ENCODE results near the gene PLEKHA4. TPM values are rescaled to one million over a fixed set of nuclear protein-coding genes. Genes with fewer than 3 reads are reported as not detected.

Gene PLEKHA4
- total RNA-seq, 2 donors from 2014 or later, result 22.4 to 25.1 TPM

DNA sequence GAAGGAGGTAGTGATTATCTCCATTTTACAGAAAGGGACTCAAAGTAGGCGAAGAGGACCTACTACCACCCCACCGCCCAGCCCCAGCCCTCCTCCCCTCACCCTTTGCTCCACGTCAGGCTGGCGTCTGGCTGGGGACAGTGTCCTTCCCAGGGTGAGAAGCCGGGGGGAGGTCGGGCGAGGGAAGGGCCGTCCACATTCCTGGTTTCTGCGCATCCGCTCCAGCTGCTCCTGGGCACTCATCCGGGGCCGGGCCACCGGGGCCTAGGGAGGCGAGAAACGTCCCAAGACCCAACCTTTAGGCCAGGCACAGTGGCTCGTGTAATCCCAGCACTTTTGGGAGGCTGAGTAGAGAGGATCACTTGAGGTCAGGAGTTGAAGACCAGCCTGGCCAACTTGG is 27.4 kb downstream of the PLEKHA4 start:
- DNase-seq (ENCODE audit: low spot score), result no peak
- peaks cover 5% of the 10 kb centered on the region for H3K36me3 ChIP-seq
- H3K27me3 ChIP-seq, result no peaks in the 10 kb centered on the region
- TF ChIP-seq CTCF (IDR thresholded peaks at IDR 0.05), result no peak
- no peaks in the 10 kb centered on the region for H3K9me3 ChIP-seq
- peaks cover 0 to 16% of the 10 kb centered on the region in 2 donors for H3K4me1 ChIP-seq
- no peak overlapping the region for H3K4me3 ChIP-seq
- no peak overlapping the region for H3K27ac ChIP-seq

DNA sequence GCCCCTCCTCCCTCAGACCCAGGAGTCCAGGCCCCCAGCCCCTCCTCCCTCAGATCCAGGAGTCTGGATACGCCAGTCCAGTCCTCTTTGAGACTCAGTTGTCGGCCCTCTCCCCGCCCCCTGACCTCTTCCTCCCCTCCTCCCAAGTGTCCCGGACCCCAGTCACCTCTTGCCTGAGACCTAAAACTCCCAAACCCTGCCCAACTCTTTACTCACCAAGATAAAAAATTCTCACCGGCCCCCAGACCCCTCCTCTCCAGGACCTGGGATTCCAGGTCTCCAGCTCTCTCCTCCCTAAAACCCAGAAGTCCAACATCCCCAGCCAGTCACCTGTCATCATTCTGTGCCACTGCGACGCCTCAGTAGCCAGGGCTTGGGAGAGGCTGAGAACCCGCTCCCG is 30.7 kb downstream of the PLEKHA4 start:
- Histone ChIP-seq H3K4me1 (peaks cover 0 to 24% of the 10 kb centered on the region in 2 donors), H3K9me3 (no peaks in the 10 kb centered on the region), H3K36me3 (no peaks in the 10 kb centered on the region), H3K4me3 (peak overlapping the region in 1 of 2 donors; percentile 50), H3K27ac (peak overlapping the region in 1 of 2 donors; percentile 83), H3K27me3 (no peaks in the 10 kb centered on the region)
- no peak for DNase-seq (ENCODE audit: low spot score)
- no peak for TF ChIP-seq CTCF (IDR thresholded peaks at IDR 0.05)

GRCh38 chr19:48837051-48837524 is 31.3 kb downstream of the PLEKHA4 start:
- Histone ChIP-seq H3K9me3 (no peaks in the 10 kb centered on the region), H3K27ac (peak overlapping the region; percentile 20 to 83), H3K4me3 (peak overlapping the region; percentile 12 to 50), H3K4me1 (peaks cover 0 to 24% of the 10 kb centered on the region in 2 donors), H3K36me3 (no peaks in the 10 kb centered on the region), H3K27me3 (no peaks in the 10 kb centered on the region)
- TF ChIP-seq CTCF (IDR thresholded peaks at IDR 0.05), result no peak
- peak; percentile 83 for DNase-seq (ENCODE audit: low spot score)

- Histone ChIP-seq H3K27me3 (no peaks in the 10 kb centered on the region), H3K4me3 (peak within 1 kb of the TSS; percentile 22 to 50), H3K4me1 (peaks cover 0 to 24% of the 10 kb centered on the region in 2 donors), H3K36me3 (no peaks in the 10 kb centered on the region), H3K9me3 (no peaks in the 10 kb centered on the region), H3K27ac (peak within 1 kb of the TSS; percentile 49 to 83)
- no peak for DNase-seq (ENCODE audit: low spot score)
- TF ChIP-seq CTCF (IDR thresholded peaks at IDR 0.05), result peak in 1 of 2 donors; percentile 43
Measured at GRCh38 chr19:48836089-48837017, 32.1 kb downstream of the PLEKHA4 start, which contains the start of gene HSD17B14. TSS of gene HSD17B14 (minus strand) at chr19:48836491. CDS start at chr19:48836411, 80 bp downstream.

DNA sequence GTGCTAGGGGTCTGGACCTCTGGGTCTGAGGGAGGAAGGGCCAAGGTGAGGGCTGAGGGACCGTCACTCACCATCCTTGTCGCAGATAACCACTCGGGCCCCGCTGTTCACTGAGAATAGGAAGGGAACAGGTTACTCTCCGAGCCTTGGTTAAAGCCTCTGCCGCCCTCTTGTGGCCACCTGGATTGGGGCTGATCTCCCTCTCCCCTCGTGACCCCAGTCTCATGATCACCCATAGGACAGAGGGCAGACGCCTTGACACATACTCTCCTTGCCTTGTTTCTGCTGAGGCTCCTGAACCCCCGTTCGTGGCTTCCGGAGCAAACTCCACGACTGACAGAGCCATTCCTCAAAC is 32.7 kb downstream of the PLEKHA4 start:
- Histone ChIP-seq H3K4me1 (peaks cover 0 to 24% of the 10 kb centered on the region in 2 donors), H3K27ac (peak overlapping the region; percentile 49 to 83), H3K4me3 (peak overlapping the region; percentile 22 to 50), H3K36me3 (no peaks in the 10 kb centered on the region), H3K9me3 (no peaks in the 10 kb centered on the region), H3K27me3 (no peaks in the 10 kb centered on the region)
- peak; percentile 97 for DNase-seq (ENCODE audit: low spot score)
- TF ChIP-seq CTCF (IDR thresholded peaks at IDR 0.05), result peak; percentile 54 to 91
